T-helper 1 cell (primary cell): ENCODE results near the gene ATF5.
"Not testable (repeated sequence)": the region's sequence is repeated elsewhere in the genome, so short reads cannot be mapped to it uniquely, and the experiment has no call there.

ENCODE experiments used
- DNase-seq, 5 donors: peaks; one replicate each; pipeline ENCODE4 v3.0.0-alpha.2; 2012 to 2020

The ATF5 gene

DNA sequence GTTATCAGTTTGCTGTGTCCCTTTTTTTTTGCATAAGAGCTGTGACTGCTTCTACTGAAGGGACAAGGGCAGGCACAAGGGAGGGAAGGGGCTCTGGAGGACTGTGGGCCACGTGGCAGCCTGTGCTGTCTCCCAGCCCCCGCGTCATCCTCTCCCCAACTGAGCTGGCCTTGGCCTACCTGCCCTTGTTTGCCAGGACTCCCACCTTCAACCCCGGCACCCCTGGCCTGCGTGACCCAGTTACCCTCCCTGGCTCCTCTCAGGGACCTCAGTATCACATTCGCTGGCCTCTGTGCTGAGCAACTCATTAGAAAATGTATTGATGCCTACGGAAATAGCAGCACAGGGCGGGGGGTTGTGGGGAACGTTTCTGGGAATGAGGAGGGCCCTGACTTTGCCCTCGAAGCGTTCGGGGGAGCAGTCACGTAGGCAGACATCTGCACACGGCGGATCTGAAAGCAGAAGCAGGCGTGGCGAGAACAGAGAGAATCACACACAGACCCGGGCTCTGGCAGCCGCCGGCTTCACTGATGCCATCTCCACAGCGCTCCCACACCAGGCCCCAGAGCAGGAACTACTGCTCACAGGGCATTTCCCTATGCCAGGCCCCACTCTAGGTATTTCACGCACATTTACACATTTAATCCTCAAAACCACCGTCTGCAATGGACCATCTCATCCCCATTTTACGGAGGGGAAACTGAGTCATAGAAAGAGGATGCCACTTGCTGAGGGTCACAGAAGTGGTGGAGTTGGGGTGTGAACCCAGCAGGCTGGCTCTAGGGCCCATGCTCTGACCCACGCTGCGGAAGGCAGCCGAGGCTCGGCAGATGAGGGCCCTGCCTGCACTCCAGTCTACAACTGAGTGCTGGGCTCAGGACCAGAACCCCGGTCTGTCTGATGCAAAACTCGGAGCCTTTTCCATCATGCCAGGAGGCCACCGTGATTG, 5.7 kb upstream of the ATF5 start:
- DNase-seq: no peak

GRCh38 chr19:49924004-49924880, 4.8 kb upstream of the ATF5 start:
- DNase-seq: no peak

DNA sequence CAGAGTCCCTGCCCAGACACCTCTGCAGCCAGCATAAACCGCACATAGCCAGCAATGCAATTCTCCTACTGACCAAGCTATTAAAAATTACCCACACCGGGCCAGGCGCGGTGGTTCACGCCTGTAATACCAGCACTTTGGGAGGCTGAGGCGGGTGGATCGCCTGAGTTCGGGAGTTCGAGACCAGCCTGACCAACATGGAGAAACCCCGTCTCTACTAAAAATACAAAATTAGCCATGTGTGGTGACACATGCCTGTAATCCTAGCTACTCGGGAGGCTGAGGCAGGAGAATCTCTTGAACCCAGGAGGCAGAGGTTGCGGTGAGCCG, 4.2 kb upstream of the ATF5 start:
- not testable (repeated sequence) for DNase-seq

GRCh38 chr19:49925486-49925885, 3.5 kb upstream of the ATF5 start:
- DNase-seq: no peak

- no peak for DNase-seq
These were observed 2.5 kb upstream of the ATF5 start for GRCh38 chr19:49926515-49926914.

DNA sequence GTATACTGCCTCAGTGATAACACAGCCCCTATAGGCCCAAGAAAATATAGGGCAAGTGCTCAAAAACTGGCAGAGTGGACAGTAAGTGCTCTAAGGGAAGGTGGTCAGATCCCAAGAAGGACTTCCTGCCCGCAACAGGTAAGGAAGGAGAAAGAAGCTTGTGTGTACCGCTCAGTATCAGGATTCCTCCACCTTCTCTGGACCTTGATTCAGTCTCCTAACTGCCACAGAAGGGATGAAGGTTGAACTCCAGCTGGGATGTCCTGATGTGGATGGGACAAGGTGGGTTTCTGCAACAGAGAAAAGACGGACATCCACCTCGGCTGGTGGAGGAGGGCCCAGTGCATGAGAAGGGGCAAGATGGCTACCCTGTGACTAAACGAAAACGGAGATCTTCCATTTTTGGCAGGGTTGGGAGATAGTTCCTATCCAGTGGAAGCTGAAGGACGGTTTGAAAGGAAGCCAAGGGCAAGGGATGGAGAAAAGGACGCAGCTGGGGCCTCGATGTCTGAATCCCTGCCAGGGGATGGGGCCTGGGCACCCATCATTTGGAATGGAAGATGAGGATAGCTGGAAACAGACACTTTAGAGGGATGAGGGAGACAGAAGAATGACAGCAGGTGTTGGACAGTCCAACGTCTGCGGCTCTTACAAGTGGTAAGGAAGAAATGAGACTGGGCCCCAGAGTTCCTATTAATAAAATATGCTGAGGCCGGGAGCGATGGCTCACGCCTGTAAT, 1.3 kb upstream of the ATF5 start:
- no peak for DNase-seq

- DNase-seq: peak; percentile 84 to 96 (median 93)
These were observed 842 bp downstream of the ATF5 start for GRCh38 chr19:49929611-49930482.

DNA sequence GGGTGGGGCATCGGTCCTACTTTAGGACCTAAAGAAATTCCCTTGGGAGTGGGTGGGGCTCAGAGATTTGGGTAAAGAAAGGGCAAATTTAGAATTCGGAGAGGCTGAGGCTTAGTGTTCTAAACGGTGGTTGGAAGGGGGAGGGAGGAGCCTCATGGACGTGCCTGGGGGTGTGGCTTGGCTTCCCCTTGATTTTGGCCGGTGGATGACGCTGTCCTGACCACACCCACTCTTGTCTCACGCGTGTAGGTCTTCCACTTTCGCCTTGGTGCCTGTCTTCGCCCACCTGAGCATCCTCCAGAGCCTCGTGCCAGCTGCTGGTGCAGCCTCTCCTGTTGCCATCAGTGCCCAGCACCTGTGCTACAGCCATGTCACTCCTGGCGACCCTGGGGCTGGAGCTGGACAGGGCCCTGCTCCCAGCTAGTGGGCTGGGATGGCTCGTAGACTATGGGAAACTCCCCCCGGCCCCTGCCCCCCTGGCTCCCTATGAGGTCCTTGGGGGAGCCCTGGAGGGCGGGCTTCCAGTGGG, 1.5 kb downstream of the ATF5 start:
- DNase-seq: peak in 1 of 5 donors; percentile 21

- no peak for DNase-seq
These were observed 2.5 kb downstream of the ATF5 start for GRCh38 chr19:49931293-49932040.

GRCh38 chr19:49932041-49932451, 3.0 kb downstream of the ATF5 start:
- DNase-seq: no peak

DNA sequence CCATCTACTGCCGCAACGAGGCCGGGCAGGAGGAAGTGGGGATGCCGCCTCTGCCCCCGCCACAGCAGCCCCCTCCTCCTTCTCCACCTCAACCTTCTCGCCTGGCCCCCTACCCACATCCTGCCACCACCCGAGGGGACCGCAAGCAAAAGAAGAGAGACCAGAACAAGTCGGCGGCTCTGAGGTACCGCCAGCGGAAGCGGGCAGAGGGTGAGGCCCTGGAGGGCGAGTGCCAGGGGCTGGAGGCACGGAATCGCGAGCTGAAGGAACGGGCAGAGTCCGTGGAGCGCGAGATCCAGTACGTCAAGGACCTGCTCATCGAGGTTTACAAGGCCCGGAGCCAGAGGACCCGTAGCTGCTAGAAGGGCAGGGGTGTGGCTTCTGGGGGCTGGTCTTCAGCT, 3.7 kb downstream of the ATF5 start:
- DNase-seq: peak in 2 of 5 donors; percentile 15 to 74

GRCh38 chr19:49933643-49934042, 4.6 kb downstream of the ATF5 start:
- DNase-seq: no peak

- DNase-seq: no peak
These were observed 7.5 kb downstream of the ATF5 start for GRCh38 chr19:49936549-49936948.

GRCh38 chr19:49937750-49938381, 8.9 kb downstream of the ATF5 start:
- peak; percentile 59 to 76 (median 67) for DNase-seq

DNA sequence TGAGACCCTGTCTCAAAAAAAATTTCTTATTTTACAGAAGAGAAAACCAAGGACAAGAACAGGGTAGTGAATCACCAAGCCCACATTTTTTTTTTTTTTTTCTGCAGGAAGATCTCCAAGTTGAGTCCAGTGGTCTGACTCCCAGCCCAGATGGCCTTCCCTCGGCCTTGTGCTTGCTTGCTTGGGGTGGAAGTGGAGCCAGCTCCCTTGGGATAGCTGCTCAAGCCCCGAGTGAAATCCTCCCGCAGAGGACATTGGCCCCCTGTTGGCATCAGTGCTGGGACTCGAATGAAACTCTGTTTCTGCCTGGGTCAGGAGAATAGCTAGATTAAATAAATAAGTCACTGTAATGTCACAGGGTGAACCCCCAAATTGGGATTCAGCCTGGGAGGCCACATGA, 9.7 kb downstream of the ATF5 start:
- DNase-seq: no peak

GRCh38 chr19:49939721-49940481, 10.9 kb downstream of the ATF5 start:
- no peak for DNase-seq

DNA sequence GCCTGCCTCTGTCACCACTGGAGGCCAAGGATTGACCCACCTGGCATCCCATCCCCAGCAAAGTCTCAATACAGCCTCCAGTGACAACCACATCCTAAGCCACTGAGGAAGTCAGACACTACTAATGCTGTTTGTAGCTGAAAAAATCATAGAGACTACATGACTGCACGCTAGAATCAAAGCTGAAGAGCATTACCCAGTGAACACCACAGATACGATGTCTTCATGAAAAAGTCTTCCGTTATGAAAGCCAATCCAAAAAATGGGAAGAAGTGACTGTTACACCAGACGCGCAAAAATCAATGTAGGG, 11.4 kb downstream of the ATF5 start:
- DNase-seq: no peak

DNA sequence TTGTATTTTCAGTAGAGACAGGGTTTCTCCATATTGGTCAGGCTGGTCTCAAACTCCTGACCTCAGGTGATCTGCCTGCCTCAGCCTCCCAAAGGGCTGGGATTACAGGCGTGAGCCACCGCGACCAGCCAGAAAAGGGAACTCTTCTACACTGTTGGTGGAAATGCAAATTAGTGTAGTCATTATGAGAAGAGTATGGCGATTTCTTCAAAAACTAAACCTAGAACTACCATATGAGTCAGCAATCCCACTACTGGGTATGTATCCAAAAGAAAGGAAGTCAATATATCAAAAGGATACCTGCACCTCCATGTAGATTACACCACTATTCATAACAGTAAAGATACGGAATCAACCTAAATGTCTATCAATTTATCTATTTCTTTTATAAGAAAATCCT, 15.6 kb downstream of the ATF5 start:
- peak in 1 of 5 donors; percentile 31 for DNase-seq

DNA sequence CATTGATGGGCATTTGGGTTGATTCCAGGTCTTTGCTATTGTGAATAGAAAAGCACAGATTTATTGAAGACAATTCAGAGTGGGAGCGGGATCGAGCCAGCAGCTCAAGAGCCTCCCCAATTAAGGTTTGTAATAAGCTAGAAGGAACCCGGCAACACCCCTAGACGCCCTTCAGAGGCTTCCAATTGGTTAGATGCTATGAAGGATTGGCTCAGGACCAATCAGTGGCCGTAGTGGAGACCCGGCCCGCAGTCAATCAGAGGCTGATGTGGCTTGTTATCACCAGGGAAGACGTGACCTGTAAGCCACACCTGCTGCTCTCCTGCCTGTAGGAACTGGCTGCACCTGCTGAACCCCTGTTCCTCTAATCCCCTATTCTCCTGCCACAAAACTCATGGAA, 17.4 kb downstream of the ATF5 start:
- no peak for DNase-seq
